Keratinocyte (primary cell): ENCODE data around the gene LENG8. TPM values are rescaled to one million over a fixed set of nuclear protein-coding genes. Genes with fewer than 3 reads are reported as not detected.

Experiments used
- DNase-seq: peaks from one replicate; pipeline ENCODE4 v3.0.0-alpha.2; 2011; ENCODE audit warnings: low read depth, missing footprints, low spot score
- FAIRE-seq: peaks from 2 replicates; lab custom pipeline; 2011; peaks lifted over from hg19 to GRCh38; lab: Jason Lieb, UNC
- H2AFZ ChIP-seq: 2 replicates; pipeline ENCODE4 v1.6.0; 2012; ENCODE audit warnings: low read length, control low read depth, inconsistent platforms; ENCODE audit not compliant: control insufficient read depth
- H3K27ac ChIP-seq: 2 replicates; pipeline ENCODE4 v1.5.1; 2011; ENCODE audit warnings: low read length; ENCODE audit not compliant: control insufficient read depth, insufficient read depth
- H3K27me3 ChIP-seq: 3 replicates; pipeline ENCODE4 v1.6.0; 2011; ENCODE audit warnings: low read length; ENCODE audit not compliant: control insufficient read depth, insufficient read depth; ENCODE audit errors: extremely low read depth
- H3K36me3 ChIP-seq, 2 experiments: 2 replicates in 1 of 2; 3 replicates in 1 of 2; pipeline ENCODE4 v1.5.1; 2011; ENCODE audit warnings: low read length in 2 of 2, mild to moderate bottlenecking in 1 of 2; ENCODE audit not compliant: control insufficient read depth in 2 of 2, insufficient read depth in 2 of 2; ENCODE audit errors: extremely low read depth in 1 of 2
- H3K4me1 ChIP-seq: 3 replicates; pipeline ENCODE4 v1.5.1; 2011; ENCODE audit warnings: low read length; ENCODE audit not compliant: control insufficient read depth, insufficient read depth; ENCODE audit errors: extremely low read depth
- H3K4me2 ChIP-seq: 3 replicates; pipeline ENCODE4 v1.6.0; 2011; ENCODE audit warnings: low read depth, low read length; ENCODE audit not compliant: control insufficient read depth, insufficient read depth; ENCODE audit errors: extremely low read depth
- H3K4me3 ChIP-seq, 3 experiments: fragments of 200-600 bp in 1 of 3; sonication (generic) in 1 of 3; 2 replicates in 2 of 3; 3 replicates in 1 of 3; pipeline ENCODE4 v1.5.1; 2011 to 2016; ENCODE audit warnings: low read length in 3 of 3, mild to moderate bottlenecking in 3 of 3, control low read depth in 2 of 3, inconsistent platforms in 1 of 3, low read depth in 1 of 3, mixed read lengths in 1 of 3, mixed run types in 1 of 3, moderate library complexity in 1 of 3; ENCODE audit not compliant: control insufficient read depth in 2 of 3, insufficient read depth in 2 of 3; ENCODE audit errors: extremely low read depth in 1 of 3
- H3K79me2 ChIP-seq: 2 replicates; pipeline ENCODE4 v1.6.0; 2012; ENCODE audit warnings: low read length; ENCODE audit not compliant: control insufficient read depth, insufficient read depth
- H3K9ac ChIP-seq: 3 replicates; pipeline ENCODE4 v1.6.0; 2011; ENCODE audit warnings: low read length; ENCODE audit not compliant: control insufficient read depth, insufficient read depth; ENCODE audit errors: extremely low read depth
- H3K9me1 ChIP-seq: 3 replicates; pipeline ENCODE4 v1.6.0; 2011; ENCODE audit warnings: low read length; ENCODE audit not compliant: control insufficient read depth, insufficient read depth; ENCODE audit errors: extremely low read depth
- H3K9me3 ChIP-seq: 2 replicates; pipeline ENCODE4 v1.5.1; 2012; ENCODE audit warnings: low read depth, low read length; ENCODE audit not compliant: control insufficient read depth
- H4K20me1 ChIP-seq: 3 replicates; pipeline ENCODE4 v1.6.0; 2011; ENCODE audit warnings: low read length; ENCODE audit not compliant: control insufficient read depth, insufficient read depth; ENCODE audit errors: extremely low read depth
- EZH2 ChIP-seq: IDR thresholded peaks from one replicate; pipeline ENCODE4 v1.6.1; 2012; ENCODE audit warnings: inconsistent platforms, mild to moderate bottlenecking, low read length, moderate library complexity
- dilution Hi-C: fragments of 300-500 bp; cut with MboI; formaldehyde crosslinking; loops from one replicate; pipeline ENCODE4 v1.7.0; 2020; ENCODE audit warnings: low sequenced_read_pairs; ENCODE audit not compliant: extremely low pct_ligation_motif_present
- polyA plus RNA-seq, 5 experiments: library from polyadenylated mRNA; depleted of rRNA in 3 of 5; stranded (reverse) in 3 of 5; stranded (forward) in 1 of 5; unstranded in 1 of 5; fragments of >200 nt; gene quantifications; 1 replicate in 1 of 5; 2 replicates in 3 of 5; 3 replicates in 1 of 5; pipeline versions ENCODE4 v1.2.1 to v1.2.3, GENCODE V29; 2011 to 2012; ENCODE audit warnings: missing spikeins in 2 of 5, low read depth in 1 of 5, low replicate concordance in 1 of 5
- TF ChIP-seq, protein P1 (sequence below), 3 experiments: IDR thresholded peaks in 1 of 3; conservative IDR thresholded peaks in 1 of 3; optimal IDR thresholded peaks in 1 of 3; 2 replicates in 2 of 3; 3 replicates in 1 of 3; pipeline versions ENCODE3 to v1.5.1; 2011; ENCODE audit warnings: low read length in 3 of 3, mild to moderate bottlenecking in 3 of 3, moderate library complexity in 2 of 3, control low read depth in 1 of 3, inconsistent platforms in 1 of 3; ENCODE audit not compliant: insufficient read depth in 2 of 3; ENCODE audit errors: extremely low read depth in 1 of 3

LENG8 gene
- polyA plus RNA-seq, 1 donor (not counting 4 experiments of a cell fraction or from before 2014, with no cell fraction given) = 29.4 TPM

DNA sequence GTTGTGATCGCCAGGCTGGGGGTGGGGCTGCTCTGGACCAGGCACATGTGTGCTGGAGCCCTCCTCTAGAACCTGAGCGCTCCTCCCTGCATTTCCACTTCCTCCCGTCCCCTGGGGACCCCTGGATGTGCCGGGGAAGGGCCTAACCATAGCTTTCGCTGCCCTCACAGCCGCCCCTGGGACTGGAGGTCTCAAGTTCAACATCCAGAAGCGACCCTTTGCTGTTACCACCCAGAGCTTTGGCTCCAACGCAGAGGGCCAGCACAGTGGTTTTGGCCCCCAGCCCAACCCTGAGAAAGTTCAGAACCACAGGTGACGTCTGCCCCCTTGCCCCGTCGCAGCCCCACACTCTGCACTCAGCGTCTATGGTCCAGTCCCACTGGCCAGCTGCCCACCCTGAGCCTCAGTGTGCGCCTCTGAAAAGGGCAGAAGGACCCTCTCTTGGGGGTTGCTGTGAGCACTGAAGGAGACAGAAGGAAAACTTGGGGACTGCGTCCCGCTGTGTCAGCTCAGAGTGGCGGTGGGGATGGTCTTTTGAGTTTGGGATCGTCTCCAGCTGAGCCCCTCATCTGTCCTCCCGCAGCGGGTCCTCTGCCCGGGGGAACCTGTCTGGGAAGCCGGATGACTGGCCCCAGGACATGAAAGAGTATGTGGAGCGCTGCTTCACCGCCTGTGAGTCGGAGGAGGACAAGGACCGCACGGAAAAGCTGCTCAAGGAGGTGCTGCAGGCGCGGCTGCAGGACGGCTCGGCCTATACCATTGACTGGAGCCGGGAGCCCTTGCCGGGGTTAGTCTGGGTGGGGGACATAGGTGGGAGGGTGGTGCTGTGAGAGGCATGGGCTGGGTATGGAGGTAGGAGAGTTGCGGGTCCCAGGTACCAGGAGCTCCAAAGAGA lies 6.0 kb downstream of the LENG8 start:
- Histone ChIP-seq H3K9me1 (peaks cover 2% of the 10 kb centered on the region), H3K79me2 (peaks cover 97% of the 10 kb centered on the region), H3K36me3 (peaks cover 70 to 74% of the 10 kb centered on the region in 2 experiments), H3K9me3 (no peaks in the 10 kb centered on the region), H2AFZ (no peak overlapping the region), H3K27ac (no peak overlapping the region), H3K4me2 (no peak overlapping the region), H3K4me1 (peaks cover 14% of the 10 kb centered on the region), H3K4me3 (no peak overlapping the region), H3K27me3 (no peaks in the 10 kb centered on the region), H4K20me1 (peaks cover 27% of the 10 kb centered on the region), H3K9ac (no peak overlapping the region)
- DNase-seq (no peak), FAIRE-seq (no peak)
- TF ChIP-seq, protein P1, sequence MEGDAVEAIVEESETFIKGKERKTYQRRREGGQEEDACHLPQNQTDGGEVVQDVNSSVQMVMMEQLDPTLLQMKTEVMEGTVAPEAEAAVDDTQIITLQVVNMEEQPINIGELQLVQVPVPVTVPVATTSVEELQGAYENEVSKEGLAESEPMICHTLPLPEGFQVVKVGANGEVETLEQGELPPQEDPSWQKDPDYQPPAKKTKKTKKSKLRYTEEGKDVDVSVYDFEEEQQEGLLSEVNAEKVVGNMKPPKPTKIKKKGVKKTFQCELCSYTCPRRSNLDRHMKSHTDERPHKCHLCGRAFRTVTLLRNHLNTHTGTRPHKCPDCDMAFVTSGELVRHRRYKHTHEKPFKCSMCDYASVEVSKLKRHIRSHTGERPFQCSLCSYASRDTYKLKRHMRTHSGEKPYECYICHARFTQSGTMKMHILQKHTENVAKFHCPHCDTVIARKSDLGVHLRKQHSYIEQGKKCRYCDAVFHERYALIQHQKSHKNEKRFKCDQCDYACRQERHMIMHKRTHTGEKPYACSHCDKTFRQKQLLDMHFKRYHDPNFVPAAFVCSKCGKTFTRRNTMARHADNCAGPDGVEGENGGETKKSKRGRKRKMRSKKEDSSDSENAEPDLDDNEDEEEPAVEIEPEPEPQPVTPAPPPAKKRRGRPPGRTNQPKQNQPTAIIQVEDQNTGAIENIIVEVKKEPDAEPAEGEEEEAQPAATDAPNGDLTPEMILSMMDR (optimal IDR thresholded peaks at IDR 0.05 in 1 of 3, IDR thresholded peaks at IDR 0.05 in 1 of 3, conservative IDR thresholded peaks at IDR 0.05 in 1 of 3; ENCODE audit: extremely low read depth in 1 of 3, insufficient read depth in 2 of 3, low read length in 3 of 3) = no peak
- TF ChIP-seq EZH2 = no peak
- dilution Hi-C loops = no loop called here

DNA sequence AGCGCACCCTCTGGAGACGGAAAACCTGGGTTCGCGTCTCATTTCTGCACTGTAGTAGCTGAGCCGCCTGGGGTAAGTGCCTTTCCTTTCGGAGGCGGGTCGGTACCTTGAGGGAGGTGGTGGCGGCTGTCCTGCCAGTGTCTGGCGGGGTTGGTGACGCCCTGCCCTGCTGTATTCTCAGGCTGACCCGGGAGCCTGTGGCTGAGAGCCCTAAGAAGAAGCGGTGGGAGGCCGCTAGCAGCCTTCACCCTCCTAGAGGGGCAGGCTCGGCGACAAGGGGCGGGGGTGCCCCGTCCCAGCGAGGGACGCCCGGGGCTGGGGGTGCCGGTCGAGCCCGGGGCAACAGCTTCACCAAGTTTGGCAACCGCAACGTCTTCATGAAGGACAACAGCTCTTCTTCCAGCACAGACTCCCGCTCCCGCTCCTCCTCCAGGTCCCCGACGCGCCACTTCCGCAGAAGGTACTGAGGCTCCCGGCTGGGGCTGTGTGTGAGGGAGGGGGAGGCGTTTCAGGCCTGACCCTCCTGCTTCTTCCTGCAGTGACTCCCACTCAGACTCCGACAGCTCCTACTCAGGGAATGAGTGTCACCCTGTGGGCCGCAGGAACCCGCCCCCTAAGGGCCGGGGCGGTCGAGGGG lies 6.9 kb downstream of the LENG8 start:
- Histone ChIP-seq H2AFZ (no peak overlapping the region), H3K4me2 (no peak overlapping the region), H3K79me2 (peaks cover 91% of the 10 kb centered on the region), H3K27ac (no peak overlapping the region), H3K4me1 (peaks cover 5% of the 10 kb centered on the region), H3K9ac (no peak overlapping the region), H4K20me1 (peaks cover 22% of the 10 kb centered on the region), H3K9me1 (peaks cover 2% of the 10 kb centered on the region), H3K9me3 (no peaks in the 10 kb centered on the region), H3K4me3 (no peak overlapping the region), H3K27me3 (no peaks in the 10 kb centered on the region), H3K36me3 (peaks cover 70 to 73% of the 10 kb centered on the region in 2 experiments)
- DNase-seq = no peak
- no peak for FAIRE-seq
- TF ChIP-seq, protein P1 (optimal IDR thresholded peaks at IDR 0.05 in 1 of 3, IDR thresholded peaks at IDR 0.05 in 1 of 3, conservative IDR thresholded peaks at IDR 0.05 in 1 of 3; ENCODE audit: extremely low read depth in 1 of 3, insufficient read depth in 2 of 3, low read length in 3 of 3) = no peak
- no peak for TF ChIP-seq EZH2
- dilution Hi-C loops = no loop called here
